Measurements from ENCODE around the gene SNAP47. TPM values are rescaled to one million over a fixed set of nuclear protein-coding genes. Genes with fewer than 3 reads are reported as not detected.

SNAP47 gene
- polyA plus RNA-seq, 3 donors: 40.4 to 45.5 (median 41.7) TPM

GRCh38 chr1:227729144-227729880, 5.9 kb upstream of the SNAP47 start:
- DNase-seq (ENCODE audit: extremely low read depth in 1 of 11, low read depth in 9 of 11, low spot score in 4 of 11): no peak

- no peak for DNase-seq (ENCODE audit: extremely low read depth in 1 of 11, low read depth in 9 of 11, low spot score in 4 of 11)
Observed at GRCh38 chr1:227729881-227730629, 5.2 kb upstream of the SNAP47 start.

- no peak for DNase-seq (ENCODE audit: extremely low read depth in 1 of 11, low read depth in 9 of 11, low spot score in 4 of 11)
Observed at GRCh38 chr1:227730630-227731151, 4.5 kb upstream of the SNAP47 start.

- DNase-seq (ENCODE audit: extremely low read depth in 1 of 11, low read depth in 9 of 11, low spot score in 4 of 11): no peak
Observed at GRCh38 chr1:227731241-227731677, 4.0 kb upstream of the SNAP47 start.

GRCh38 chr1:227731696-227732585, 3.3 kb upstream of the SNAP47 start:
- DNase-seq (ENCODE audit: extremely low read depth in 1 of 11, low read depth in 9 of 11, low spot score in 4 of 11): no peak

GRCh38 chr1:227732586-227733308, 2.5 kb upstream of the SNAP47 start:
- DNase-seq (ENCODE audit: extremely low read depth in 1 of 11, low read depth in 9 of 11, low spot score in 4 of 11): no peak

- no peak for DNase-seq (ENCODE audit: extremely low read depth in 1 of 11, low read depth in 9 of 11, low spot score in 4 of 11)
Observed at GRCh38 chr1:227733309-227733705, 1.9 kb upstream of the SNAP47 start.

GRCh38 chr1:227733751-227734545, 1.3 kb upstream of the SNAP47 start:
- no peak for DNase-seq (ENCODE audit: extremely low read depth in 1 of 11, low read depth in 9 of 11, low spot score in 4 of 11)

- no peak for DNase-seq (ENCODE audit: extremely low read depth in 1 of 11, low read depth in 9 of 11, low spot score in 4 of 11)
Observed at GRCh38 chr1:227734546-227734855, 734 bp upstream of the SNAP47 start.

- DNase-seq (ENCODE audit: extremely low read depth in 1 of 11, low read depth in 9 of 11, low spot score in 4 of 11): no peak
Observed at GRCh38 chr1:227735539-227736285, 477 bp downstream of the SNAP47 start.

- no peak for DNase-seq (ENCODE audit: extremely low read depth in 1 of 11, low read depth in 9 of 11, low spot score in 4 of 11)
Observed at GRCh38 chr1:227736814-227737432, 1.7 kb downstream of the SNAP47 start.

- no peak for DNase-seq (ENCODE audit: extremely low read depth in 1 of 11, low read depth in 9 of 11, low spot score in 4 of 11)
Observed at GRCh38 chr1:227738820-227739219, 3.6 kb downstream of the SNAP47 start.

GRCh38 chr1:227739636-227740035, 4.4 kb downstream of the SNAP47 start:
- no peak for DNase-seq (ENCODE audit: extremely low read depth in 1 of 11, low read depth in 9 of 11, low spot score in 4 of 11)

GRCh38 chr1:227740401-227740960, 5.2 kb downstream of the SNAP47 start:
- DNase-seq (ENCODE audit: extremely low read depth in 1 of 11, low read depth in 9 of 11, low spot score in 4 of 11): no peak

GRCh38 chr1:227741166-227741870, 6.1 kb downstream of the SNAP47 start:
- no peak for DNase-seq (ENCODE audit: extremely low read depth in 1 of 11, low read depth in 9 of 11, low spot score in 4 of 11)
